CD14-positive monocyte (primary cell): ENCODE measurements around the gene CDH22. TPM values are rescaled to one million over a fixed set of nuclear protein-coding genes. Genes with fewer than 3 reads are reported as not detected.

Source experiments
- DNase-seq, 3 donors: peaks; one replicate each; pipeline ENCODE4 v3.0.0-alpha.2; 2011 to 2022
- H2AFZ ChIP-seq: 2 replicates; pipeline ENCODE4 v1.6.0; 2012; ENCODE audit warnings: mild to moderate bottlenecking, low read depth, low read length, inconsistent platforms; ENCODE audit not compliant: insufficient read depth, poor library complexity, severe bottlenecking
- H3K27ac ChIP-seq, 2 donors: 1 replicate in 1 of 2; 2 replicates in 1 of 2; pipeline ENCODE4 v1.5.1; 2012 to 2013; ENCODE audit warnings: low read length in 2 of 2, control low read depth in 1 of 2, inconsistent platforms in 1 of 2, low read depth in 1 of 2, mild to moderate bottlenecking in 1 of 2
- H3K27me3 ChIP-seq, 2 donors: one replicate each; pipeline versions ENCODE4 v1.6.0 to v1.6.1; 2011 to 2013; ENCODE audit warnings: low read length in 2 of 2; ENCODE audit not compliant: control insufficient read depth in 2 of 2, insufficient read depth in 2 of 2
- H3K36me3 ChIP-seq, 2 donors: replicated peaks in 1 of 2; 1 replicate in 1 of 2; 2 replicates in 1 of 2; pipeline versions ENCODE4 v1.5.1 to v1.6.1; 2012 to 2013; ENCODE audit warnings: low read length in 2 of 2, control low read depth in 1 of 2, inconsistent platforms in 1 of 2, mild to moderate bottlenecking in 1 of 2; ENCODE audit not compliant: insufficient read depth in 2 of 2, control insufficient read depth in 1 of 2
- H3K4me1 ChIP-seq, 2 donors: 1 replicate in 1 of 2; 2 replicates in 1 of 2; pipeline versions ENCODE4 v1.5.1 to v1.6.1; 2012 to 2013; ENCODE audit warnings: low read length in 2 of 2, control low read depth in 1 of 2, inconsistent platforms in 1 of 2, mild to moderate bottlenecking in 1 of 2, moderate library complexity in 1 of 2; ENCODE audit not compliant: insufficient read depth in 2 of 2, control insufficient read depth in 1 of 2
- H3K4me2 ChIP-seq: replicated peaks from 2 replicates; pipeline ENCODE3; 2012; ENCODE audit warnings: low read length, moderate library complexity, mild to moderate bottlenecking; ENCODE audit not compliant: poor library complexity, severe bottlenecking; ENCODE audit errors: extremely low read depth
- H3K4me3 ChIP-seq, 3 experiments: fragments of 200-600 bp in 1 of 3; sonication (generic) in 1 of 3; replicated peaks in 1 of 3; 1 replicate in 2 of 3; 2 replicates in 1 of 3; pipeline ENCODE4 v1.5.1; 2011 to 2013; ENCODE audit warnings: low read length in 3 of 3, mild to moderate bottlenecking in 3 of 3, control low read depth in 2 of 3, low read depth in 2 of 3, inconsistent platforms in 1 of 3, moderate library complexity in 1 of 3
- H3K79me2 ChIP-seq: 2 replicates; pipeline ENCODE4 v1.6.0; 2012; ENCODE audit warnings: mild to moderate bottlenecking, control low read depth, inconsistent platforms, low read length, moderate library complexity; ENCODE audit not compliant: insufficient read depth
- H3K9ac ChIP-seq: 2 replicates; pipeline ENCODE4 v1.6.0; 2017; ENCODE audit warnings: low read length, mild to moderate bottlenecking; ENCODE audit not compliant: insufficient read depth, poor library complexity, severe bottlenecking
- H3K9me3 ChIP-seq, 2 donors: replicated peaks in 1 of 2; 1 replicate in 1 of 2; 2 replicates in 1 of 2; pipeline versions ENCODE4 v1.5.1 to v1.6.1; 2012 to 2013; ENCODE audit warnings: low read length in 2 of 2, control low read depth in 1 of 2; ENCODE audit not compliant: control insufficient read depth in 1 of 2, insufficient read depth in 1 of 2
- H4K20me1 ChIP-seq: 2 replicates; pipeline ENCODE4 v1.6.0; 2012; ENCODE audit warnings: mild to moderate bottlenecking, low read length, control low read depth, moderate library complexity; ENCODE audit not compliant: insufficient read depth
- H3K27ac Mint-ChIP-seq, 7 donors: one replicate each; pipeline ENCODE4 v1.8.0; 2020; ENCODE audit warnings: mild to moderate bottlenecking in 7 of 7, mixed read lengths in 7 of 7, moderate library complexity in 6 of 7, inconsistent platforms in 2 of 7
- H3K27me3 Mint-ChIP-seq, 3 donors: one replicate each; pipeline ENCODE4 v1.8.0; 2021 to 2022; ENCODE audit warnings: low read depth in 3 of 3, mild to moderate bottlenecking in 3 of 3, mixed read lengths in 3 of 3, moderate library complexity in 3 of 3, inconsistent platforms in 1 of 3
- H3K36me3 Mint-ChIP-seq, 2 donors: one replicate each; pipeline ENCODE4 v1.8.0; 2020; ENCODE audit warnings: mixed read lengths in 2 of 2, inconsistent platforms in 1 of 2, mild to moderate bottlenecking in 1 of 2
- H3K4me1 Mint-ChIP-seq: one replicate; pipeline ENCODE4 v1.8.0; 2020; ENCODE audit warnings: mild to moderate bottlenecking, mixed read lengths
- H3K4me3 Mint-ChIP-seq, 2 donors: one replicate each; pipeline ENCODE4 v1.8.0; 2020; ENCODE audit warnings: mild to moderate bottlenecking in 2 of 2, mixed read lengths in 2 of 2, moderate library complexity in 1 of 2
- H3K9me3 Mint-ChIP-seq, 7 donors: one replicate each; pipeline ENCODE4 v1.8.0; 2020 to 2022; ENCODE audit warnings: mixed read lengths in 7 of 7, mild to moderate bottlenecking in 6 of 7, moderate library complexity in 6 of 7, inconsistent platforms in 2 of 7
- WGBS: methylation state at CpG from one replicate; pipeline ENCODE4 v1.1.5; 2013; ENCODE audit warnings: missing lambda C conversion rate; ENCODE audit not compliant: insufficient coverage; 5-methylcytosine and 5-hydroxymethylcytosine counted together
- intact Hi-C, 2 donors: fragments of 100-400 bp; cut with micrococcal nuclease; formaldehyde crosslinking; loops; one replicate each; pipeline versions ENCODE4 v1.15.0 to v1.15.1; 2023
- polyA plus RNA-seq, 3 donors: library from polyadenylated mRNA; depleted of rRNA in 1 of 3; unstranded in 2 of 3; stranded (reverse) in 1 of 3; fragments of 300-500 nt in 2 of 3; fragments of >200 nt in 1 of 3; fragmentation: Illumina TruSeq in 2 of 3; gene quantifications; 1 replicate in 2 of 3; 2 replicates in 1 of 3; pipeline ENCODE4 v1.2.3, GENCODE V29; 2012 to 2021
- TF ChIP-seq, protein P1 (sequence below): fragments of 200-600 bp; IDR thresholded peaks from one replicate; pipeline ENCODE4 v1.8.0; 2022; ENCODE audit warnings: antibody characterized with exemption, mild to moderate bottlenecking

CDH22 gene
- polyA plus RNA-seq, 3 donors: not detected

DNA sequence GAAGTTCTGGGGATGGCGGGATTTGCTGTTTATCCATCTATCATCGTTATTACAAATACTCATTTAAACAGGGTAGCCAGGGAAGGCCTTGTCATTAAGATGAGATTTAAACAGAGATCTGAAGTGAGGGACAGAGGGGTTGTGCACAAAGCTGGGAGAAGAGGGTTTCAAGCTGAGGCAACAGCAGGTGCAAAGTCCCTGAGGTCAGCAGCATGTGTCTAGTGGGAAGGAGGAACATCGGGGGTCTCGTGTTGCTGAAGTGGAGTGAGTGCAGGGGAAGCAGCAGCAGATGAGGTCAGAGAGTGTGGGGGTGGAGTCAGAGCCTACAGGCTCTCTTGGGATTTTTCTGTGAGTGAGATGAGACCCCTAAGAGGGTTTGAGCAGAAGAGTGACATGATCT is 52.0 kb downstream of the CDH22 start:
- H3K9me3 Mint-ChIP-seq: peaks cover 0 to 5% (median 0%) of the 10 kb centered on the region in 7 donors
- Histone ChIP-seq H3K4me1 (no peaks in the 10 kb centered on the region), H3K27ac (no peak overlapping the region), H3K9ac (no peak overlapping the region), H3K36me3 (no peaks in the 10 kb centered on the region), H3K4me3 (no peak overlapping the region), H3K9me3 (peaks cover 0 to 4% of the 10 kb centered on the region in 2 donors), H2AFZ (no peak overlapping the region), H3K4me2 (no peak overlapping the region), H4K20me1 (no peaks in the 10 kb centered on the region), H3K79me2 (no peaks in the 10 kb centered on the region), H3K27me3 (peaks cover 25 to 30% of the 10 kb centered on the region in 2 donors)
- intact Hi-C loops: no loop called here
- H3K27ac Mint-ChIP-seq: no peak overlapping the region
- WGBS: 62% methylated on average over 2 of the region's 4 CpGs
- H3K4me1 Mint-ChIP-seq: peaks cover 6% of the 10 kb centered on the region
- no peaks in the 10 kb centered on the region for H3K36me3 Mint-ChIP-seq
- peaks cover 27 to 44% (median 36%) of the 10 kb centered on the region in 3 donors for H3K27me3 Mint-ChIP-seq
- TF ChIP-seq, protein P1, sequence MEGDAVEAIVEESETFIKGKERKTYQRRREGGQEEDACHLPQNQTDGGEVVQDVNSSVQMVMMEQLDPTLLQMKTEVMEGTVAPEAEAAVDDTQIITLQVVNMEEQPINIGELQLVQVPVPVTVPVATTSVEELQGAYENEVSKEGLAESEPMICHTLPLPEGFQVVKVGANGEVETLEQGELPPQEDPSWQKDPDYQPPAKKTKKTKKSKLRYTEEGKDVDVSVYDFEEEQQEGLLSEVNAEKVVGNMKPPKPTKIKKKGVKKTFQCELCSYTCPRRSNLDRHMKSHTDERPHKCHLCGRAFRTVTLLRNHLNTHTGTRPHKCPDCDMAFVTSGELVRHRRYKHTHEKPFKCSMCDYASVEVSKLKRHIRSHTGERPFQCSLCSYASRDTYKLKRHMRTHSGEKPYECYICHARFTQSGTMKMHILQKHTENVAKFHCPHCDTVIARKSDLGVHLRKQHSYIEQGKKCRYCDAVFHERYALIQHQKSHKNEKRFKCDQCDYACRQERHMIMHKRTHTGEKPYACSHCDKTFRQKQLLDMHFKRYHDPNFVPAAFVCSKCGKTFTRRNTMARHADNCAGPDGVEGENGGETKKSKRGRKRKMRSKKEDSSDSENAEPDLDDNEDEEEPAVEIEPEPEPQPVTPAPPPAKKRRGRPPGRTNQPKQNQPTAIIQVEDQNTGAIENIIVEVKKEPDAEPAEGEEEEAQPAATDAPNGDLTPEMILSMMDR: no peak
- no peak for DNase-seq
- no peak overlapping the region for H3K4me3 Mint-ChIP-seq

DNA sequence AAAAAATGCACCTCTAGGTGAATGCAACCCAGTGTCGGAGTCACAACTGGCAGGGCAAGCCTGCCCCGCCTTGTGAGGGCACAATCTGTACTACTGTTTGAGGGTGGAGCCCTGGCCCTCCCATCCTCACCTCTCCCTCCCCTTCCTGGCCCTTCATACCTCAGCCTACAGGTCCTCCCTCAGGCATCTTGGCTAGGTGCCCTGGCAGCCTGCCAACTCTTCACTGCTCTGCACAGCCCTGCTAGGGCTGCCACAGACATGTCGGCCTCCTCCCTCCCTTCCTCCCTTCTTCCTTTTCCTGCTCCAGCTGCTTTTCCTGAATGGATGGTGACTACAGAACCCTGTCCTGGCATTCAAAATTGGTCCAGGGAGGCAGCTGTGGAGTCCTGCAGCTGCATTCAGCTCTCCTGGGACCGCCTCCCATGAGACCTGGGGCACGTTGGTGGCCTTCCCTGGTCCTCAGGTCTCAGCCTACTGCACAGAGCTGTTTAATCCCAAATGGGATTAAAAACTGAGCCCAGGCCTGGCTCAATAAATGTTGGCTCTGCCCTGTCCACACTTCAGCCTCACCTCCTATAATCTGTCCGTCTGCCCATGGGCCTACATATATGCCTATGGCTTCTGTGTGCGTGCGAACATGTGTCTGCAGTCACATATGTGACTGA is 52.7 kb downstream of the CDH22 start:
- H2AFZ ChIP-seq: no peak overlapping the region
- H3K4me3 ChIP-seq: no peak overlapping the region
- no peak for DNase-seq
- Mint-ChIP-seq H3K27me3 (peaks cover 30 to 50% (median 36%) of the 10 kb centered on the region in 3 donors), H3K27ac (no peak overlapping the region), H3K4me3 (no peak overlapping the region), H3K36me3 (no peaks in the 10 kb centered on the region), H3K9me3 (peaks cover 0 to 5% (median 0%) of the 10 kb centered on the region in 7 donors), H3K4me1 (peaks cover 4% of the 10 kb centered on the region)
- no peak overlapping the region for H3K4me2 ChIP-seq
- intact Hi-C loops: no loop called here
- no peaks in the 10 kb centered on the region for H3K4me1 ChIP-seq
- 66% methylated on average over 5 of the region's 8 CpGs for WGBS
- H3K9me3 ChIP-seq: peaks cover 0 to 6% of the 10 kb centered on the region in 2 donors
- H4K20me1 ChIP-seq: no peaks in the 10 kb centered on the region
- H3K27ac ChIP-seq: no peak overlapping the region
- no peak overlapping the region for H3K9ac ChIP-seq
- TF ChIP-seq, protein P1: no peak
- H3K27me3 ChIP-seq: peaks cover 27 to 34% of the 10 kb centered on the region in 2 donors
- no peaks in the 10 kb centered on the region for H3K36me3 ChIP-seq
- no peaks in the 10 kb centered on the region for H3K79me2 ChIP-seq
